GM19455 (cell line): ENCODE data around the gene CEMP1.

Source experiments
- ATAC-seq: cut with Tn5 transposase; IDR thresholded peaks from one replicate; pipeline ENCODE4 v1.9.1; 2021; ENCODE audit not compliant: unreplicated experiment

CEMP1 gene

DNA sequence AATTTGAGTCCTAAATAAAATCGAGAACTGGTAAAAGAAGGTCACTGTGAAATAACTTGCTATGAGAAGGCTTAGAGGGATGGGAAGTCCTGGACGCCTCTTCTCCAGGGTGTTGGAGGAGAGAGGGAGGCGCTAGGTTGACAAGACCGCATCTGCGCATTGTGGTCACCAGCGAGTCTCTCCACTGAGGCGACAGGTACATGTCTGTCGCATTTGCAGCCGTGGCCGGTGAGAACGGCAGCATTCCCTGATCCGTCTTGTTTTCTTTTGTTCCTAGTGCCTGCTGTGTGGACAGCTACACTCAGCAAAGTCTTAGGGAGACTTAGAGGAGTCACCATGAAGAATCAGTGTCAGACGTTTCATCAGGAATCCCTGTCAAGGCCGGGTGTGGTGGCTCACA lies 25.5 kb downstream of the CEMP1 start:
- ATAC-seq: no peak

DNA sequence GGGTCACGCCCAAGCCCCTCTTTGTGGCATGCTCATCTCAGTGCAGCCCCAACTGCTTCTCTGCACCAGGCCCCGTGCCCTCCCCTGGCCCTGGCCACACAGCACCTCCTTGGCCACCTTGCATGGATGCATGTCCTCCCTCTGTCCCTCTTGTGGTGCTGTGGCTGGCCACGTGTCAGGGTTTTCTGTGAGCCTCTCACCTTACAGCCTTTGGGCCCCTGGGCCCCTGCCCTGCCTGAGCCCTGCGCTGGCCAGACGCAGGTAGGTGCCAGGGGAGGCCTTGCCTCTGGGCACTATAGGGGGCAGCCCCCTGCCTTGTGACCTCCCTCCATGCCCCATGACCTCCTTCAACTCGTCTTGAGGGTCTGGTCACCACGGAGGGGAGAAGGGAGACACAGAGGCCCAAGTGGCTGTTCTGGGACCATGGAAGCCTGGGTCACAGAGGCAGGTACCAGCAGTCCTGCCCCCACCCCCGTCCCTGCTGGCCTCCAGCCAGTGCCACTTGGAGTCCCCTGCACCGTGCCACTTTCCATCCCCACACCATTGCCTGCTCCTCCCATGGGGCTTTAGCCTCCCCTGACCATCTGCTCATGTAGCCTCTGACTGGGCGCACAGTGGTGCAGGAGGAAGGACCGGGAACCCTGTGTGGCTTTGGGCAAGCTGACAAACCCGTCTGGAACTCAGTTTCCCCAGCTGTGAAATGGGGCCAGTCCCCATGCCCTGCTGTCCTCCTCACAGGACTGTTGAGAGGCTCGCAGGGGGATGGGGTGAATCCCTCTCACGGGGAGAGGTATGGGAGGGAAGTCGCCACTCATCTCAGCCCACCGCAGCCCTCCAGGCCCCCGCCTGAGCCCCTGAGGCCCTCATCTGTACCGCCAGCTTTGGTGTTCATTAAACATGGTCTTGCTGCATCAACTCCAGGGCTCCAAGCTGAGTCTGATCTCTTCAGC lies 29.0 kb downstream of the CEMP1 start:
- ATAC-seq: no peak

DNA sequence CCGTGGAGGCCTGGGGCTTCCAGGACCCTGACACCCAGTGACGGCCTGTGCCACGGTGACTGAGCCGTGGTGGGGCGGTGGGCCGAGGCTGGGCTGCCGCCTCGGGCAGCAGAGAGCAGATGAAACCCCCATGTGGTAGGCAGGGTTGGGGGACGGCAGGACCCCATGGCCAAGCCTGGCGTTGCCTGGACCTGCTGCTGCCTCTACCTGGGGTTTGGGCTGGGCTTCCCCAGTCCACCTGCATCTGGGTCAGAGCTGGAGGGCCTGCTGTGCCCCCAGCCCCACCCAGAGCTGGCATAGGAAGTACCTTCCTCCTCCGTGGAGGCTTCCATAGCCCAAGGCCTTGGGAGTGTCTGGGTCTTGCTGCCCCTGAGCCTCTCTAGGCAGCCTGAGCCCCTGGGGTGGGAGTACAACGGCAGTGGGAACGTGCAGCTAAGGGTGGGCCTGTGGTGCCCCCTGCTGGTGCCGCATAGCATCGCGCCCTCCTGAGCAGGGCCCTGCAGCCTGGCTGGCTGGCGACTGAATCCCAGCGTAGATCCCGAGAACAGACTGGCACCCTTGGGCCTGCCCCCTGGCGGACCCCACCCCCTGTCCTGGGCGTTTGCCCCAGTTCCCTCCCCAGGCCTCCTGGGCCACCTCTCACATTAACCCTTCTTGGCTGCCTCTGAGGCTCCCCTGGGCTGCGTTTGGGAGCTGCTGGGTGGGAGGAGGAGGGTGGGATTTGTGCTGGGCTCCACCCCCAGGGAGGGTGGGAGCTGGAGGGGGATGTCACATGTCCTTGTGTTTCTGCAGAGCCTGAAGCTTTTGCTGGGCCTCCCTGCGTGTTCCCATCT lies 30.1 kb downstream of the CEMP1 start:
- ATAC-seq: no peak

DNA sequence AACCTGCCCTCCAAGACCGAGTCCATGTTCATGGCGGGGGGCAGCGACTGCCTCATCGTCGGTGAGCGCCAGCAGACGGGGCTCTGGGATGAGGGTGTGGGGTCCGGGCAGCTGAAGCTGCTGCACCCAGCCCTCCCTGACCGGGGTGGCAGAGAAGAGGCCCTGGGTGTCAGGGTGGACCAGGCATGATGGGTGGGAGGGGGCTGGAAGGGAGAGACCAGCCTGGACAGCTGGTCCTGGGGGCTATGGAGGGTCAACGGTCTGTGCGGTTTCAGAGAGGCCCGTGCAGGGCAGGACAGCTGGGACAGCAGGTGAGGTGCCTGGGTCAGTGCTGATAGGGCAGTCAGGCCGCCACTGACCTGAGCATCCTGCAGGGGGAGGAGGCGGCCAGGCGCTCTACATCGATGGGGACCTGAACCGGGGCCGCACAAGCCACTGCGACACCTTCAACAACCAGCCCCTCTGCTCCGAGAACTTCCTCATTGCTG lies 30.7 kb downstream of the CEMP1 start:
- no peak for ATAC-seq

DNA sequence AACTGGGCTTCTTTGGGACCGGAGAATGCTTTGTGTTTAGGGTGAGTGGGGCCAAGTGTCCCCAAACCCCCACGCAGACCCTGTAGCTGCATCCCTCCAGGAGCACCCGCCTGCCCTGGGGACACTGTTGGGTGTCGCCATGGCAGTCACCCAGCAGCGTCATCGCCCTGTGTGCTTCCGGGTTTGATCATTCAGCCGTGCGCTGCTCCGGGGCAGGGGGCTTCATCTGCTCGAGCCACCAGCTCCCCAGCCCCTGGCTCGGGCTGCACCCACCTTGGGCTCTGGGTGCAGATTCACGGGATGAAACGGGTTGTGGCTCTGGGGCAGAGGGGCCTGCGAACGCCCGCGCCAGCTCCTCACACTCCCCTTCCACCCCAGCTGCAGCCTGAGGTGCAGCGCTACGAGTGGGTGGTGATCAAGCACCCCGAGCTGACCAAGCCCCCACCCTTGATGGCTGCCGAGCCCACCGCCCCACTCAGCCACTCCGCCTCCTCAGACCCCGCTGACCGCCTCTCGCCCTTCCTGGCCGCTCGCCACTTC lies 31.2 kb downstream of the CEMP1 start:
- ATAC-seq: no peak

DNA sequence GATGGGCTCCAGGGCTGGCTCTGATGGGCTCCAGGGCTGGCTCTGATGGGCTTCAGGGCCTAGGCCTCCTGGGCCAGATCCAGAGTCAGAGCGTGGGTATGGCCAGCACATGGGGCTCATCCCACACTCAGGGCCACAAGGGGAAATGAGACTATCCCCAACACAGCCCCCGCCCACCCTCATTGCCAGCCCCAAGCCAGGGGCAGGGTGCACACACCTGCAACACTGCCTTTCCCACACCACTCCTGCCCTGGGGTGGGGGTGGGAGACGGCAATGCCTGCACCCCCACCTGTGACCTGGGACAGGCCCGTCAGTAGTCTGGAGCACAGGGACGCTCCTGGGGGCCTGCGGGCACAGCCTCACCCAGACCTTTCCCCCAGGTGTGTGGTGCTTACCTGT lies 31.8 kb downstream of the CEMP1 start:
- no peak for ATAC-seq

DNA sequence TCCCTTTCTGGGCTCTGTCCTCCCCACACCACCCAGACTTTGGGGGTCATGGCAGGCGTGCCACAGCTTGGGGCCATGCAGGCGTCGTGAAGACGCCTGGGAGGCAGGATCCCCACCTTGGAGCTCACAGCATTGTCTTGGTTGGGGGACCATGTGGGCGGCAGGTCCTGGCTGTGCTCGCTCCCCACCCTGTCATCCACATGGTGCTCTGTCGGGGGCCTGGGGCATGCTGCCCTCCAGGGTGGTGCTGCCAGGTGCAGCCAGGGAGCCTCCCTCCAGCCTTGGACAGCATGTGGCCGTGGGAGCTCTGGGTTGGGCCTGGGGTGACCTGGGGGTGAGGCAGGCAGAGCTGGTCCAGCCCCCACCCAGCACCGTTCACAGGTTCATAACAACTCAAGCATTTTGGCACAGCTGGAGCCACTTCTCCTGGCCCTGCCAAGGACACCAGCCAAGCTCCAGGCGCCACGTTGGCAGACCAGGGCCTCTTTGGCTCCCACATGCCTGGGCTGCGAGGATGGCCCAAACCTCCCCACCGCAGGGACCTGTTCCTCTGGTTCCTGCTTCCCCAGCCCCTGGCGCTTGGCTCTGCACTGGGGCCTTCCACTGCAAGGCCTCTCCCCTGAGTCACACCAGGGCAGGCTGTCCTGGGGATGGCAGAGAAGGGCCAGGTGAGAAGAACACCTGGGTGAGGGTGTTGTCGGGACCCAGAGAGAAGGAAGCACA lies 32.5 kb downstream of the CEMP1 start:
- no peak for ATAC-seq

DNA sequence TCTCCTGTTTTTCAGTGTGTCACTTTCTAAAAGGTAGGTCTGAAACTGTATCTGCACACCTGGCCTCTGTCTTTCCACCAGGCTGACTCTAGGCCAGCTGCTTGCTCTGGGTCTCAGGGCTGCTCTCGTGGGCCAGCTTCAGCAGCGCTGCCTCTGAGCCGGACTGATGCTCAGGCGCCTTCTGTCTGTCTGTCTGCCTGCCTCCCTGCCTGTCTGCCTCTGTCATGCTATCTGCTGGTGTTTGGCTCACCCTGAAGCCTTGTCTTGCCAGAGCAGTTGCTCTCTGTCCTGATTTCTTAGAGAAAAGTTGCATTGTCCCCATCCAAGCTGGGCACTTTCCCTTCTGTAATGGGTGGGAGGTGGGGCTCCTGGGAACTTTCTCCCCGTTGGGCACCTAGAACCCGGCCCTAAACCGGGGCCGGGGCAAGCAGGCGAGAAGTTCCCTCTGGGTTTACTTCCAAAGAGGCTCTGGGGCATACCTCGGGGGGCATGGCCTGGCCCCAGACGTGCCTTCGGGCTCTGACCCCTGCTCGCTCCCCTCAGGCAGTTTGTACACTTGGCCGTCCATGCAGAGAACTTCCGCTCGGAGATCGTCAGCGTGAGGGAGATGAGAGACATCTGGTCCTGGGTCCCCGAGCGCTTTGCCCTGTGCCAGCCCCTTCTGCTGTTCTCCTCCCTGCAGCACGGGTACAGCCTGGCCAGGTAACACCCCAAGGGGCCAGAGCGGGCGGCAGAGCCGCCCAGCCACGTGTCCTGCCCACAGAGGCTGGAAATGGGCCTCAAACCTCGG lies 33.3 kb downstream of the CEMP1 start:
- ATAC-seq: no peak

DNA sequence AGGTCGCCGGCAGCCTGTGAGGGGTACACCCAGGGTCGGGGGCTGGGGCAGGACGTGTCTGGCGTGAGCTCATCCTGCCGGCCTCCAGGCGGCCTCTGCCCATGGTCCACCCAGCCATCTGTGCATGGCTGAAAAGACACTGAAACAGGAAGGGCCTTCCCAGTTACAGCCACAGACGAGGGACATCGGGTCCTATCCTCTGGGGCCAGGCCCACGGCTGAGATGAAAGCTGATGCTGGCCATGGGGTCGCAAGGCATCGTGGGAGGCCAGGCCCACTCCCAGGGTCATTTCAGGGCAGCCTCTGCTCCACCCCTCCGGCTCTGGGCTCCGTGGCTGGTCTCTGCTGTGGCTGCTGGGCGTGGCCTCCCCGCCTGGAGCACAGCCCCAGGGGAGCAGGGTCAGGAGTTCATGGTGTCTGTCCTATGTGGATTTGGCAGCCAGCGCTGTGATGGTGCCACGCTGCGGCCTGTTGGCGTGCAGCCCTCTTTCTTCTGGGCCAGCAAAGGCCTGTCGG lies 34.0 kb downstream of the CEMP1 start:
- no peak for ATAC-seq

DNA sequence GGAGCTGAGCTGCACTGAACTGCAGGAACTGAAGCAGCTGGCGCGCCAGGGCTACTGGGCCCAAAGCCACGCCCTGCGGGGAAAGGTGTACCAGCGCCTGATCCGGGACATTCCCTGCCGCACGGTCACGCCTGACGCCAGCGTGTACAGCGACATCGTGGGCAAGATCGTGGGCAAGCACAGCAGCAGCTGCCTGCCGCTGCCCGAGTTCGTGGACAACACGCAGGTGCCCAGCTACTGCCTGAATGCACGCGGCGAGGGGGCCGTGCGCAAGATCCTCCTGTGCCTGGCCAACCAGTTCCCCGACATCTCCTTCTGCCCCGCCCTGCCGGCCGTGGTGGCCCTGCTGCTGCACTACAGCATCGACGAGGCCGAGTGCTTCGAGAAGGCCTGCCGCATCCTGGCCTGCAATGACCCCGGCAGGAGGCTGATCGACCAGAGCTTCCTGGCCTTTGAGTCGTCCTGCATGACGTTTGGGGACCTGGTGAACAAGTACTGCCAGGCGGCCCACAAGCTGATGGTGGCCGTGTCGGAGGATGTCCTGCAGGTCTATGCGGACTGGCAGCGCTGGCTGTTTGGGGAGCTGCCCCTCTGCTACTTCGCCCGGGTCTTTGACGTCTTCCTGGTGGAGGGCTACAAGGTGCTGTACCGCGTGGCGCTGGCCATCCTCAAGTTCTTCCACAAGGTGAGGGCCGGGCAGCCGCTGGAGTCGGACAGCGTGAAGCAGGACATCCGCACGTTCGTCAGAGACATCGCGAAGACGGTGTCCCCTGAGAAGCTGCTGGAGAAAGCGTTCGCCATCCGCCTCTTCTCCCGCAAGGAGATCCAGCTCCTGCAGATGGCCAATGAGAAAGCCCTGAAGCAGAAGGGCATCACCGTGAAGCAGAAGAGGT lies 34.7 kb downstream of the CEMP1 start:
- no peak for ATAC-seq

DNA sequence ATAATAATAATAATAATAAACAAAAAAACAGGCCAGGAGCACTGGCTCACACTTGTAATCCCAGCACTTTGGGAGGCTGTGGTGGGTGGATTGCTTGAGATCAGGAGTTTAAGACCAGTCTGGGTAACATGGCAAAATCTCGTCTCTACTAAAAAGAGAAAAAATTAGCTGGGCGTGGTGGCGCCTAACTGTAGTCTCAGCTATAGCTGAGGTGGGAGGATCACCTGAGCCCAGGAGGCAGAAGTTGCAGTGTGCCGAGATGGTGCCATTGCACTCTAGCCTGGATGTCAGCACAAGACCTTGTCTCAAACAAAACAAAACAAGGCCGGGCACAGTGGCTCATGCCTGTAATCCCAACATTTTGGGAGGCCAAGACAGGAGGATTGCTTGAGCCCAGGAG lies 36.2 kb downstream of the CEMP1 start:
- ATAC-seq: no peak

DNA sequence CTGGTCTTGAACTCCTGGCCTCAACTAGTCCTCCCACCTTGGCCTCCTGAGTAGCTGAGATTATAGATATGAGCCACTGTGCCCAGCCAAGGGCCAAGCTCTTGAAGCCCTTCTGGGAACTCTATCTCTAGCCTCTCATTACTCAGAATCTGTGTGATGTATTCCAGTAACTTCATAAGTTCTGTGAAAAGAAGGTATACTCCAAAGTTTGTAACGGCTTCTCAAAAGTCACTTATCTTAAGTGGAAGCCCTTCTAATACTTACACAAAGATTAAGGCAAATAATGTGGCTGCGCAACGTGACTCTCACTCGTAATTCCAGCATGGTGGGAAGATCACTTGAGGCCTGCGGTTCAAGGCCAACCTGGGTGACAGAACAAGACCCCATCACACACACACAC lies 36.6 kb downstream of the CEMP1 start:
- ATAC-seq: no peak

DNA sequence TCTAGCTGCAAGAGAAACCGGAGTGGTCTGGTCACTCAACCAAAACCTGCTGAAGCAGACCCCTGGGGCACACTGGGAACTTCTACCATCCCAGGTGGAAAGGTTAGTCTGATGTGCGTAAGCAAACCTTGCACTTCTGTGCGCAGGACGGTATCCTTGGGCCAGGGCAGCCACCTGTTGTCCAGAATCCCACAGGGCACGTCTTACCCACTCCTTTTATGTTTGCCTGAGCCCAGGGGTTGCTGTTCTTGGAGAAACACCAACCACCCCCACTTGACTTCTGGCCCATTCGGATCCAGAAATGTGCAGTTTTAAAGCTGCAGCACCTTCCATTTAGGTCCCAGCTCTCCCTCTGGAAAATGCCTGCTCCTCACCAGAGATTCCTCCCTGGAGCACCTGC lies 37.6 kb downstream of the CEMP1 start:
- no peak for ATAC-seq

DNA sequence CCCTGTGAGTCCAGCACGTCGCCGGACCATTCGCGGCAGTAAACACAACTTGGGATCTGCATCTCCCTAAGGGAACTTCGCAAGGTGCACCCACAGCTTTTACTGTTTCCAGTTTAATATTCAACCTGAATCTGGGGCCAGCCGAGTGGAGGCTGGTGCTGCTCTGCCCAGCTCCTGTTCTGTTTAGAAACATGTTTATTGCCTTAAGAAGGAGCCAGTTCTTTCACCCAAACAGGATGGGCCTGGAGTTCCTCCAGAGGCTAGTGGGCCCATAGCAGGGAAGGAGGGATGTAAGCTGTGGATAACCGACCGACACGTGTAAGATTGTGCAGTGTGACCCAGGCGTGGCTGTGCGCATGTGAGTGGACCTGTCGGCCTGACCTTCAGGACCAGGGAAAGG lies 38.9 kb downstream of the CEMP1 start:
- no peak for ATAC-seq

DNA sequence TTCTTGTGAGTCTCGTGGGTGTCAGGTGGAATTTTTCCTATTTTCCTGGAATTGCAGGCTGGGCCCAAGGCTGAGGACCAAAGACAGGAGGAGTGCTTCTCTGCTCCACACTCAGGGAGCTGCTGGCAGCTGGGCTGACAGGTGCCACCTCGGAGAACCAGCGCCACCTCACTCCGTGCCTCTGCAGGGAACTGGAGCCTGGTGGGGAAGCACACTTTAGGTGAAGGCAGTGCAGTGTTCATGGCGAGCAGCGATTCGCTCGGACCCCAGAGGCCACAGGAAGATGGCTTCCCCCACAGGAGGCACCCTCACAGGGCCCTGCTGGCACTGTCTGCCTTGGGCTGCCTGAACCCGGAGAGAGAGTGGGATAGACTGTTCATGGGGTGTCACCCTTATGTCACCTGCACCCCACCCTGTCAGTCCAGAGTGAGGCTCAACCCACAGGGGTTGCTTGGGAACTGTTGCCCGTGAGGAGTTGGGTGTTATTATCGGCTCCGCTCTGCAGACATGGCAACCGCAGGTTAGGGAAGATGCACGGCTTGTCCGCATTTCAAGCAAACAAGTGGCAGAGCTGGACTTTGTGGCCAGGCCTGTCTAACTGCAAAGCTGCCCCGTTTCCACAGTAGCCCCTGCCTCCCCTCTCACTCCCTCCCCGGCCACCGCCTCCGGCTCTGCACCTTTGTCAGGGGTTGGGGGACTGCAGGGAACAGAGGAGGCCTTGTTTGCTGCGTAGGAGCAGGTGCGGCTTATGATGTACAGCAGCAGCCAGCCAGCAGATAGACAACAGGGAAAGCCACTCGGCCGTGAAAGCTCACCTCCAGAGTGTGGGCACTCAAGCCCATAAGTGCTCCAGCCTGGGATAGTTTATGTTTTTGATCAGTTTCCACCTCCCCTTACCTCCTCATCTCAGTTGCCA lies 40.8 kb downstream of the CEMP1 start:
- ATAC-seq: no peak

DNA sequence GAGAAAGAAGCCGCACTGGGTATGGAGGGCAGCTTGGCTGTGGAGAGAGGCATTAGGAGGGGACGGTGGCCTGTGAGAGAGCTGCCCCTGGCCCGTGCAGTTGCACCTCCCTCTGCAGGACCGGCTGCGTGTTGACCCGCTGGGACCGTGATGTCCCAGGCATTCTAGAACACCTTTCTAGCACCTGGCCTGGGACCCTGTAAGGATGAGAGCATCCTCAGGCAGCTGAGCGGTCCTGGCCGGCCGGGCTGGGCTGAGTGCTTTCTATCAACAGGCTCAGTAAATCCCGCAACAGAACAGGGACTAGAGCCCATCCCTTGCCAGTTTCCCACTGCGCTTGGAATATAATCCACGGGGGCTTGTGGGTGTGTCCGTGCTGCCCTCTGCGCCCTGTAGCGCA lies 41.6 kb downstream of the CEMP1 start:
- no peak for ATAC-seq

DNA sequence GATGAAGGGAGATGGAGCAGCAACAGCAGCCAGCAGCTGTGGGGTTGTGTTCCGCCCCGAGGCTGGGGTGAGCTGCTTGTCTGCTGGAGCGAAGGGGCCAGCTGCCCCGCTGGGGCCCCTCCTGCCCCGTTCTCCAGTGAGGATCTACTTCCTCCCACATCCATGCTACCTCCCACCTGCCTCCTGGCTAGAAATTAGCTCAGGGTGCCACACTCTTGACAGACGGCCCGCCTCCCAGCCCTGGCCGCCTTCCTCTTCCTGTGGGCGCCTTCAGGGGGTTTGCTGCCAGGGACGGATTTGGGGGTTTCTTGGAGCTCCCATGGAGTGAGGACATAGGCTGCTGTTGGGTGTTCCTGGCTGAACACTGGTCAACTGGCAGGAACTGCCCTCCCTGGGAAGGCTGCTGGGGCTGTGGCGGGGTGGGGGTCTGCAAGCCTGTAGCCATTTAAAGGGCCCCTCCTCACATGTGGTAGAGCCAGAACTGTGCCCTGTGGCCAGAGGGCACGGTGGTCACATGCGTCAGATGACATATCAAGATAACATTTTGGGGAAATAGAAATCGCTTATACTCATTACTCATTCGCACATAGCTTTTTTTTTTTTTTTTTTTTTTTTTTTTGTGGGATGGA lies 43.2 kb downstream of the CEMP1 start:
- ATAC-seq: no peak

DNA sequence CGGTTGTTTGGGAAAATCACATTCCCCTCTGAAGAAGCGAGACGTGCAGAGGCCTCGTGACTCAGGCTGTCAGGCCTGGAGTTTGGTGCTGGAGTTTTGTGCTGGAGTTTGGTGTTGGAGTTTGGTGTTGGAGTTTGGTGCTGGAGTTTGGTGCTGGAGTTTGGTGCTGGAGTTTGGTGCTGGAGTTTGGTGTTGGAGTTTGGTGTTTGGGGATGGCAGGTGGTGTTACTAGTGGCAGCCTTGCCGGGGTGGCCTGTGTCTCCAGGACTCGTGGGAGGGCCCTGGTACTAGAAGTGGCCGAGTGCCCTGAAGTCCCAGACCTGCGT lies 43.7 kb downstream of the CEMP1 start:
- ATAC-seq: no peak
